RWPE2 (cell line): ENCODE results near the gene APOL4.

Experiments
- ATAC-seq: fragments of 200-7000 bp; cut with Tn5 transposase; 3 replicates; pipeline ENCODE4 v1.9.1; 2021; ENCODE audit warnings: low read depth
- DNase-seq: peaks from one replicate; pipeline ENCODE4 v3.0.0-alpha.2; 2020; ENCODE audit warnings: low spot score
- H3K27ac ChIP-seq: fragments of 450-650 bp; 2 replicates; pipeline ENCODE4 v1.5.1; 2017; ENCODE audit warnings: mild to moderate bottlenecking; ENCODE audit not compliant: poor library complexity, severe bottlenecking
- H3K27me3 ChIP-seq: fragments of 250-450 bp; sonication (Bioruptor Pico); 2 replicates; pipeline ENCODE4 v1.5.1; 2021; ENCODE audit warnings: mild to moderate bottlenecking, moderate library complexity; ENCODE audit not compliant: insufficient read depth, poor library complexity, severe bottlenecking
- H3K36me3 ChIP-seq: fragments of 250-450 bp; sonication (Bioruptor Pico); 2 replicates; pipeline ENCODE4 v1.5.1; 2020; ENCODE audit warnings: low read depth, mild to moderate bottlenecking, moderate library complexity
- H3K4me1 ChIP-seq: fragments of 250-450 bp; sonication (Bioruptor Pico); 2 replicates; pipeline ENCODE4 v1.5.1; 2021; ENCODE audit warnings: mild to moderate bottlenecking, moderate library complexity; ENCODE audit not compliant: insufficient read depth, poor library complexity, severe bottlenecking
- H3K4me3 ChIP-seq: fragments of 250-450 bp; sonication (Bioruptor Pico); 2 replicates; pipeline ENCODE4 v1.5.1; 2021; ENCODE audit warnings: mild to moderate bottlenecking, moderate library complexity; ENCODE audit not compliant: severe bottlenecking
- H3K9me3 ChIP-seq: fragments of 250-450 bp; sonication (Bioruptor Pico); 2 replicates; pipeline ENCODE4 v1.5.1; 2021; ENCODE audit warnings: mild to moderate bottlenecking, moderate library complexity; ENCODE audit not compliant: severe bottlenecking
- TF ChIP-seq, protein P1 (sequence below): fragments of 450-650 bp; IDR thresholded peaks from one replicate; pipeline ENCODE4 v1.5.1; 2017; ENCODE audit warnings: mild to moderate bottlenecking, moderate library complexity; ENCODE audit not compliant: poor library complexity, severe bottlenecking

Gene APOL4

DNA sequence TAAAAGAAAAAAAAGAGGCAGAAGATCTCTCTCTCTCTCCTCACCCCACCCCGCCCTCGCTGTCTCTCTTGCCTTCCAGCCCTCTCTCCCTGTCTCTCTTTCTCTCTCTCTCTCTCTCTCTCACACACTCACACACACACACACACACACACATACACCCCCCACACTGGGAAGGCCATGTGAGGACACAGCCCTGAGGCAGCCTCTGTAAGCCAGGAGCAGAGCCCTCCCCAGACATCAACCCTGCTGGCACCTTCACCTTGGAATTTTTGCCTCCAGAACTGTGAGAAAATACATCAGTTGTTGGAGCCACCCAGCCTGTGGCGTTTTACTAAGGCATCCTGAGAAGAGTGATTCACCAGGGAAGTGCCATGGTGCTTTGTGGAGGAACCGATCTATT lies 55.7 kb downstream of the APOL4 start:
- no peak overlapping the region for H3K27ac ChIP-seq
- DNase-seq, result no peak
- no peaks in the 10 kb centered on the region for H3K27me3 ChIP-seq
- TF ChIP-seq, protein P1, sequence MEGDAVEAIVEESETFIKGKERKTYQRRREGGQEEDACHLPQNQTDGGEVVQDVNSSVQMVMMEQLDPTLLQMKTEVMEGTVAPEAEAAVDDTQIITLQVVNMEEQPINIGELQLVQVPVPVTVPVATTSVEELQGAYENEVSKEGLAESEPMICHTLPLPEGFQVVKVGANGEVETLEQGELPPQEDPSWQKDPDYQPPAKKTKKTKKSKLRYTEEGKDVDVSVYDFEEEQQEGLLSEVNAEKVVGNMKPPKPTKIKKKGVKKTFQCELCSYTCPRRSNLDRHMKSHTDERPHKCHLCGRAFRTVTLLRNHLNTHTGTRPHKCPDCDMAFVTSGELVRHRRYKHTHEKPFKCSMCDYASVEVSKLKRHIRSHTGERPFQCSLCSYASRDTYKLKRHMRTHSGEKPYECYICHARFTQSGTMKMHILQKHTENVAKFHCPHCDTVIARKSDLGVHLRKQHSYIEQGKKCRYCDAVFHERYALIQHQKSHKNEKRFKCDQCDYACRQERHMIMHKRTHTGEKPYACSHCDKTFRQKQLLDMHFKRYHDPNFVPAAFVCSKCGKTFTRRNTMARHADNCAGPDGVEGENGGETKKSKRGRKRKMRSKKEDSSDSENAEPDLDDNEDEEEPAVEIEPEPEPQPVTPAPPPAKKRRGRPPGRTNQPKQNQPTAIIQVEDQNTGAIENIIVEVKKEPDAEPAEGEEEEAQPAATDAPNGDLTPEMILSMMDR, result no peak
- no peak for ATAC-seq
- H3K36me3 ChIP-seq, result no peaks in the 10 kb centered on the region
- no peak overlapping the region for H3K4me3 ChIP-seq
- no peaks in the 10 kb centered on the region for H3K4me1 ChIP-seq
- H3K9me3 ChIP-seq, result no peaks in the 10 kb centered on the region

DNA sequence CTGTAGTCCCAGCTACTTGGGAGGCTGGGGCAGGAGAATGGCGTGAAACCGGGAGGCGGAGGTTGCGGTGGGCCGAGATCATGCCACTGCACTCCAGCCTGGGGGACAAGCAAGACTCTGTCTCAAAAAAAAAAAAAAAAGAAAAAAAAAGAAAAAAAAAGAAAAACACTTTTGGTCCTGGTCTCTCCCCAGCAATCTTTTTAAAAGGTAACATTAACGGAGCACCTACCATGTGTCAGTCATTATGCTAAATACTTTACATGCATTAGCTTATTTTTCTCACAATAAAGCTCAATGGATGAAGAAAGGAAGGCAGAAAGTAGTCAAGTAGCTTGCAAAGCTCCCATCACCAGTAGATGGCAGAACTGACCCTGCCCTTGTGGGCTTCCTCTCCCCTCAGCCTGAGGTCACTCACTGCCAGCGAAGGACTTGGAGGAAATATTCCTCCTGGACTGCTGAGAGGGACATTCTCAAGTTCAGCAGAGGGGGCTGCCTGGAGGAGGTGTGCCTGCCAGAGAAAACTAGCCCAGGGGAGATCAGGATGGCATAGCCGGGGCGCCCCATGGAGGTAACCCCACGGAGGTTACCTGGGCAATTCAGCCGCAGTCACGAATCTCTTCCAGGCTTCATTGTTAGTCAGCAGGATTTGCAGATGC lies 56.6 kb downstream of the APOL4 start:
- H3K4me3 ChIP-seq, result no peak overlapping the region
- ATAC-seq, result peak; percentile 81
- no peak overlapping the region for H3K27ac ChIP-seq
- TF ChIP-seq, protein P1, result peak; percentile 87
- H3K4me1 ChIP-seq, result no peaks in the 10 kb centered on the region
- H3K9me3 ChIP-seq, result no peaks in the 10 kb centered on the region
- no peaks in the 10 kb centered on the region for H3K27me3 ChIP-seq
- no peaks in the 10 kb centered on the region for H3K36me3 ChIP-seq
- no peak for DNase-seq

DNA sequence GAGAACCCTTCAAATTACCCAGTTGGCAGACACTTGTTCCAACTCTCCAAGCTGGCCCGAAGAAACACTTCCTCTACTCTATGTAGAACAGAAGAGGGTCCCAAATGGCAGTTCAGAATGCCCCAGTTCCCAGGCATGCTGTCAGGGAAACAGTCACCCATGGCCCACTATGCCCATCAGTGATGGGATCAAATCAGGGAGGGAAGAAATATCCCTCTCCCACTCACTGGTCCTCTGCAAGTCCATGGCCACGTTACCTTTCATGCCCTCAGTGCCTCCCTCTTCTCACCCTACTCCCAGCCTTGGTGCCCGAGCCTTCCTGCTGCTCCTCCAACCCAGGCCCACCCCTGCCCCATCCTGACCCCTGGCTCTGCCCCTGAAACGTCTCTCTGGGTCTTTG lies 57.7 kb downstream of the APOL4 start:
- H3K4me3 ChIP-seq, result no peak overlapping the region
- H3K36me3 ChIP-seq, result no peaks in the 10 kb centered on the region
- DNase-seq, result no peak

DNA sequence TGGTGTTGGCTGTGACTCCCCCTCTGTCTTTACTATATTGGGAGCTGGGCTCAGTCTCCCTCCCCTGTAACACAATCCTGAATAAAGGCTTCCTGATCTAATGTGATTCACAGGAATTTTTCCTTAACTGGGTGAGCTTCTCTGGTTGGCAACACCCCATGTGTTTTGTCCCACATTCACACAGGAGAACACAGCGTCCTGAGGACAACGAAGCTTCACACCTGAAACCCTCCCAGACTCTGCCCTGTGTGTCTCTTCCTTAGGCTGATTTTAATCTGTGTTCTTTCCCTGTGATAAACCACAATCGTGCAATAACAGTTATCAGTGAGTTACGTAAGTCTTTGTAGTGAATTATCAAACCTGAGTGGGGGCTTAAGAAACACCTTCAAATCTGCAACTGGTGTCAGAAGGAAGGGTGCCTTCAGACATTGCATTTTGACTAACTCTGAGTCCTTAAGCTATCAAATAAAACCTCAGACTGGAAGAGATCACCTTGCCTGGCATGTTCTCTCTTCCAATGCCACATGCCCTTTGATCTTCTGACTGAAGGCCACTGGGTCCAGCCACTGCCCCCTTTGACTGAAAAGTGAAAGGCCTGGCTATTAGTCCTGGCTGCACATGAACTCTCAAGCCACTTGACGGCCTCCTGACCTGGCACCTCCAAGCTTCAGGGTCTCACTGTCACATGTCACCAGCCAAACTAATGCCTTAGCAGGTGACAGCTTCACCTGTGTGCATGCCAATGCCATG lies 58.4 kb downstream of the APOL4 start:
- Histone ChIP-seq H3K36me3 (no peaks in the 10 kb centered on the region), H3K9me3 (no peaks in the 10 kb centered on the region), H3K27me3 (no peaks in the 10 kb centered on the region), H3K27ac (no peak overlapping the region), H3K4me3 (no peak overlapping the region), H3K4me1 (no peaks in the 10 kb centered on the region)
- DNase-seq, result no peak
- TF ChIP-seq, protein P1, result no peak
- ATAC-seq, result no peak

More for the DNA sequence above, 57.7 kb downstream of the APOL4 start:
- no peak overlapping the region for H3K27ac ChIP-seq
- no peak for ATAC-seq
- TF ChIP-seq, protein P1, result no peak
- H3K27me3 ChIP-seq, result no peaks in the 10 kb centered on the region
- no peaks in the 10 kb centered on the region for H3K9me3 ChIP-seq
- no peaks in the 10 kb centered on the region for H3K4me1 ChIP-seq

DNA sequence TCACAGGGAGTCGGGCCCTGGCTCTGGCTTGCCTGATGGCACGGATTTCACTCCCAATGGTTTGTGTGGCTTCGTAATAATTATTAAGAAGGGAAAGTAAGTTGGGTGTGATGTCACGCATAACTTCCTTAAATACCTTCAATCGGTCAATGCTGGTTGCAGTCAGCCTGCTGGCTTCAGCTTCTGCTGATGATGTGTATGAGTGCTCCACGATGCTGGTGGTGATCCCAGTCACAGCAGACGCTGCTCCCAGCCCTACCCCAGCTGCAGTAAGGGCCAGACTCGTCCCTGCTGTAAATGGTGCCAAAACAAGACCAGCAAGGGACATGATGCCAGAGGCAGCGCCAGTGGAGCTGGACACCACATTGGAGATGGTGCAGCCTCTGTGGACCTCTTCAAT lies 60.1 kb downstream of the APOL4 start:
- Histone ChIP-seq H3K36me3 (no peaks in the 10 kb centered on the region), H3K27ac (no peak overlapping the region), H3K27me3 (no peaks in the 10 kb centered on the region), H3K9me3 (no peaks in the 10 kb centered on the region), H3K4me1 (no peaks in the 10 kb centered on the region), H3K4me3 (no peak overlapping the region)
- TF ChIP-seq, protein P1, result no peak
- DNase-seq, result no peak
- no peak for ATAC-seq
